Ectodermal cell (in vitro differentiated cells): ENCODE measurements around the gene APOBEC3C.
"Not testable (repeated sequence)": the region's sequence is repeated elsewhere in the genome, so short reads cannot be mapped to it uniquely, and the experiment has no call there.

Experiments used
- H3K27ac ChIP-seq: 2 replicates; pipeline ENCODE4 v1.7.0; 2013; ENCODE audit warnings: mild to moderate bottlenecking, low read depth, low read length; ENCODE audit not compliant: insufficient read depth, poor library complexity, severe bottlenecking
- H3K27me3 ChIP-seq: 2 replicates; pipeline ENCODE4 v1.7.0; 2013; ENCODE audit warnings: mild to moderate bottlenecking, low read length; ENCODE audit not compliant: insufficient read depth, control insufficient read depth, poor library complexity, severe bottlenecking
- H3K36me3 ChIP-seq: one replicate; pipeline ENCODE4 v1.7.0; 2013; ENCODE audit warnings: low read length; ENCODE audit not compliant: control insufficient read depth, insufficient read depth
- H3K4me1 ChIP-seq: one replicate; pipeline ENCODE4 v1.7.0; 2013; ENCODE audit warnings: low read length; ENCODE audit not compliant: control insufficient read depth, insufficient read depth
- H3K4me3 ChIP-seq: 2 replicates; pipeline ENCODE4 v1.7.0; 2013; ENCODE audit warnings: low read depth, low read length, control low read depth; ENCODE audit not compliant: insufficient read depth
- H3K9me3 ChIP-seq: 2 replicates; pipeline ENCODE4 v1.7.0; 2013; ENCODE audit warnings: mild to moderate bottlenecking, low read length, moderate library complexity; ENCODE audit not compliant: control insufficient read depth
- WGBS, 2 experiments: methylation state at CpG; one replicate each; pipeline ENCODE4 v1.1.7; 2013; ENCODE audit warnings: missing lambda C conversion rate in 2 of 2; 5-methylcytosine and 5-hydroxymethylcytosine counted together

Gene APOBEC3C

GRCh38 chr22:39003165-39003638, 10.9 kb upstream of the APOBEC3C start:
- Histone ChIP-seq H3K4me3 (no peak overlapping the region), H3K36me3 (no peaks in the 10 kb centered on the region), H3K9me3 (no peaks in the 10 kb centered on the region), H3K27ac (no peak overlapping the region), H3K4me1 (no peaks in the 10 kb centered on the region), H3K27me3 (no peaks in the 10 kb centered on the region)
- WGBS, 2 experiments = 46% methylated on average over 7 of the region's 7 CpGs

- no peaks in the 10 kb centered on the region for H3K27me3 ChIP-seq
These were observed 6.9 kb upstream of the APOBEC3C start for GRCh38 chr22:39007177-39007576.

GRCh38 chr22:39008271-39008850, 5.7 kb upstream of the APOBEC3C start:
- not testable (repeated sequence) for H3K36me3 ChIP-seq, H3K4me3 ChIP-seq, H3K27me3 ChIP-seq, H3K4me1 ChIP-seq, H3K27ac ChIP-seq, H3K9me3 ChIP-seq
- WGBS, 2 experiments = 95 to 96% methylated on average over 7 to 8 of the region's 8 CpGs

More at GRCh38 chr22:39007177-39007576, 6.9 kb upstream of the APOBEC3C start:
- Histone ChIP-seq H3K36me3 (no peaks in the 10 kb centered on the region), H3K9me3 (no peaks in the 10 kb centered on the region), H3K4me3 (no peak overlapping the region), H3K27ac (no peak overlapping the region), H3K4me1 (no peaks in the 10 kb centered on the region)
- WGBS, 2 experiments = 85 to 92% methylated on average over 2 to 5 of the region's 5 CpGs

GRCh38 chr22:39010946-39011345, 3.1 kb upstream of the APOBEC3C start:
- H3K36me3 ChIP-seq = no peaks in the 10 kb centered on the region
- peaks cover 17% of the 10 kb centered on the region for H3K4me1 ChIP-seq
- 89% methylated on average over 15 of the region's 15 CpGs for WGBS, 2 experiments
- no peak overlapping the region for H3K27ac ChIP-seq
- no peaks in the 10 kb centered on the region for H3K9me3 ChIP-seq
- no peak overlapping the region for H3K4me3 ChIP-seq
- no peaks in the 10 kb centered on the region for H3K27me3 ChIP-seq

GRCh38 chr22:39012533-39013511, 1.2 kb upstream of the APOBEC3C start:
- no peaks in the 10 kb centered on the region for H3K27me3 ChIP-seq
- WGBS, 2 experiments = 89 to 90% methylated on average over 27 to 28 of the region's 29 CpGs

GRCh38 chr22:39013561-39013941, 506 bp upstream of the APOBEC3C start:
- 88 to 90% methylated on average over 6 of the region's 6 CpGs for WGBS, 2 experiments

More at GRCh38 chr22:39012533-39013511, 1.2 kb upstream of the APOBEC3C start:
- Histone ChIP-seq H3K36me3 (no peaks in the 10 kb centered on the region), H3K4me3 (no peak overlapping the region), H3K9me3 (no peaks in the 10 kb centered on the region), H3K4me1 (peaks cover 17% of the 10 kb centered on the region), H3K27ac (no peak overlapping the region)

GRCh38 chr22:39014723-39015121, 665 bp downstream of the APOBEC3C start:
- H3K9me3 ChIP-seq, H3K4me3 ChIP-seq, H3K36me3 ChIP-seq, H3K27ac ChIP-seq, H3K27me3 ChIP-seq: not testable (repeated sequence)
- H3K4me1 ChIP-seq = peaks cover 17% of the 10 kb centered on the region
- 64 to 68% methylated on average over 6 of the region's 6 CpGs for WGBS, 2 experiments

More at GRCh38 chr22:39013561-39013941, 506 bp upstream of the APOBEC3C start:
- H3K27ac ChIP-seq, H3K36me3 ChIP-seq, H3K4me3 ChIP-seq, H3K9me3 ChIP-seq, H3K27me3 ChIP-seq: not testable (repeated sequence)
- H3K4me1 ChIP-seq = peaks cover 17% of the 10 kb centered on the region

GRCh38 chr22:39016592-39016991, 2.5 kb downstream of the APOBEC3C start:
- WGBS, 2 experiments = 94 to 96% methylated on average over 13 of the region's 13 CpGs
- H3K4me3 ChIP-seq = no peak overlapping the region
- H3K27me3 ChIP-seq = no peaks in the 10 kb centered on the region
- no peaks in the 10 kb centered on the region for H3K9me3 ChIP-seq
- H3K36me3 ChIP-seq = no peaks in the 10 kb centered on the region
- peaks cover 17% of the 10 kb centered on the region for H3K4me1 ChIP-seq
- no peak overlapping the region for H3K27ac ChIP-seq

- H3K27ac ChIP-seq = no peak overlapping the region
- H3K4me1 ChIP-seq = peaks cover 17% of the 10 kb centered on the region
- no peaks in the 10 kb centered on the region for H3K27me3 ChIP-seq
- H3K9me3 ChIP-seq = no peaks in the 10 kb centered on the region
- H3K36me3 ChIP-seq = no peaks in the 10 kb centered on the region
- H3K4me3 ChIP-seq = no peak overlapping the region
- WGBS, 2 experiments = 61 to 64% methylated on average over 18 of the region's 18 CpGs
These were observed 3.7 kb downstream of the APOBEC3C start for GRCh38 chr22:39017596-39018365.
